Measurements from ENCODE around the gene PSMA1.

PSMA1 gene

GRCh38 chr11:14547440-14547839 lies 27.3 kb upstream of the PSMA1 start:
- Histone ChIP-seq H3K36me3 (ENCODE audit: insufficient read depth, low read length) (no peaks in the 10 kb centered on the region), H2AFZ (ENCODE audit: low read length, unreplicated experiment) (no peak overlapping the region), H3K4me3 (ENCODE audit: low read depth, low read length) (no peak overlapping the region), H3K27me3 (ENCODE audit: insufficient read depth, low read length) (peaks cover 10% of the 10 kb centered on the region), H3K79me2 (ENCODE audit: control insufficient read depth, insufficient read depth, low read length, unreplicated experiment) (no peaks in the 10 kb centered on the region), H3K27ac (ENCODE audit: low read depth, low read length) (no peak overlapping the region), H3K4me1 (ENCODE audit: control insufficient read depth, insufficient read depth, low read length, unreplicated experiment) (peaks cover 3% of the 10 kb centered on the region)

- Histone ChIP-seq H3K27ac (ENCODE audit: low read depth, low read length) (no peak overlapping the region), H3K27me3 (ENCODE audit: insufficient read depth, low read length) (peaks cover 5% of the 10 kb centered on the region), H3K4me3 (ENCODE audit: low read depth, low read length) (no peak overlapping the region), H2AFZ (ENCODE audit: low read length, unreplicated experiment) (no peak overlapping the region), H3K36me3 (ENCODE audit: insufficient read depth, low read length) (no peaks in the 10 kb centered on the region), H3K4me1 (ENCODE audit: control insufficient read depth, insufficient read depth, low read length, unreplicated experiment) (peaks cover 3% of the 10 kb centered on the region), H3K79me2 (ENCODE audit: control insufficient read depth, insufficient read depth, low read length, unreplicated experiment) (no peaks in the 10 kb centered on the region)
These were observed 26.5 kb upstream of the PSMA1 start for GRCh38 chr11:14546672-14547071.

DNA sequence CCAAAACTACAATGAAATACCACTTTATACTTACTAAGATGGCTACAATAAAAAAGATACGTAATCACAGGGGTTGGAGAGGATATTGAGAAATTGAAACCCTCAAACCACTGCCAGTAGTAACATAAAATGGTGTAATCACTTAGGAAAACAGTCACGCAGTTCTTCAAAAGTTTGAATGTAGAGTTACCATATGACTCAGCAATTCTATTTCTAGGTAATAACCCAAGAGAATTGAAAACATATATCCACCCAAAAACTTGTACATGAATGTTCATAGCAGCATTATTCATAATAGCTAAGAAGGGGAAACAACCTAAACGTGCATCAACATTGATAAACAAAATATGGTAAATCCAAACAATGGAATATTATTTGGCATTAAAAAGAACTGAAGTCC lies 24.4 kb upstream of the PSMA1 start:
- no peaks in the 10 kb centered on the region for H3K79me2 ChIP-seq (ENCODE audit: control insufficient read depth, insufficient read depth, low read length, unreplicated experiment)
- H2AFZ ChIP-seq (ENCODE audit: low read length, unreplicated experiment) = peak overlapping the region; percentile 32
- peak overlapping the region; percentile 76 for H3K27ac ChIP-seq (ENCODE audit: low read depth, low read length)
- peaks cover 9% of the 10 kb centered on the region for H3K4me1 ChIP-seq (ENCODE audit: control insufficient read depth, insufficient read depth, low read length, unreplicated experiment)
- no peak overlapping the region; the same call in 1 of the 2 replicates for H3K4me3 ChIP-seq (ENCODE audit: low read depth, low read length)
- no peaks in the 10 kb centered on the region for H3K36me3 ChIP-seq (ENCODE audit: insufficient read depth, low read length)
- H3K27me3 ChIP-seq (ENCODE audit: insufficient read depth, low read length) = no peaks in the 10 kb centered on the region

DNA sequence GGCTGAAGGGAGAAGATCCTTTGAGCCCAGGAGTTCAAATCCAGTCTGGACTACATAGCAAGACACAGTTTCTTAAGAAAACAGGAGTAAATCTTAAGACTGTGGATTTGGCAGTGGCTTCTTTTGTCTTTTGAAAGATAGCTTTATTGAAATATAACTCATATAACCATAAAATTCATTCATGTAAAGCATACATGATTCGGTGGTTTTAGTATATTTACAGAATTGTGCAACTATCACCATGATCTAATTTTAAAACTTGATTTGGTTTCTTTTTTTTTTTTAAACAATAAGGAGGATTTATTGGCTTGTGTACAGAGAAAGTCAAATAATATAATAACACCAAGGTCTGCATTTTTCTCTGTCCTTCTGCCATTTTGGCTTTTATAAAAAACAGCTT lies 23.1 kb upstream of the PSMA1 start:
- Histone ChIP-seq H3K36me3 (ENCODE audit: insufficient read depth, low read length) (no peaks in the 10 kb centered on the region), H3K27ac (ENCODE audit: low read depth, low read length) (no peak overlapping the region), H3K27me3 (ENCODE audit: insufficient read depth, low read length) (no peaks in the 10 kb centered on the region), H3K4me3 (ENCODE audit: low read depth, low read length) (no peak overlapping the region), H3K79me2 (ENCODE audit: control insufficient read depth, insufficient read depth, low read length, unreplicated experiment) (no peaks in the 10 kb centered on the region), H3K4me1 (ENCODE audit: control insufficient read depth, insufficient read depth, low read length, unreplicated experiment) (peaks cover 9% of the 10 kb centered on the region), H2AFZ (ENCODE audit: low read length, unreplicated experiment) (no peak overlapping the region)

DNA sequence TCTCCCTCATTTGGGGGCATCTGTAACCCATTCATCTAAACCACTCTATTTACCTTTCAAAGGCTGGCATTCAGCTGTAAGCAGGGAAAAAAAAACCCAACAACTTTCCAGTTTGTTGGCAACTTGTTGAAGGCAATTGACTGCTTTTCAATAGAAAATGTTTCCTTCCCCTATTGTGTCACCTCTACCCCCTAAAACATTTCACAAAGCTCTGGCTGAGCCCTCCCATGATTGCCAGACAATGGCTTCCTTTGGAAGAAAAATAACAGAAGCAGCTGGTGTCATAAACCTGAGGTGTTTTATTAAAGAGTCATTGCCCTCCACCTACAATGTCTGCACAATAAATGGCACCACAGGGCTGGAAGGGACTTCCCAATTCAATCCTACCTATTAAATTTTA lies 22.1 kb upstream of the PSMA1 start:
- Histone ChIP-seq H3K79me2 (ENCODE audit: control insufficient read depth, insufficient read depth, low read length, unreplicated experiment) (no peaks in the 10 kb centered on the region), H3K4me1 (ENCODE audit: control insufficient read depth, insufficient read depth, low read length, unreplicated experiment) (peaks cover 9% of the 10 kb centered on the region), H3K27ac (ENCODE audit: low read depth, low read length) (no peak overlapping the region), H3K27me3 (ENCODE audit: insufficient read depth, low read length) (no peaks in the 10 kb centered on the region), H3K36me3 (ENCODE audit: insufficient read depth, low read length) (no peaks in the 10 kb centered on the region), H3K4me3 (ENCODE audit: low read depth, low read length) (no peak overlapping the region), H2AFZ (ENCODE audit: low read length, unreplicated experiment) (no peak overlapping the region)

DNA sequence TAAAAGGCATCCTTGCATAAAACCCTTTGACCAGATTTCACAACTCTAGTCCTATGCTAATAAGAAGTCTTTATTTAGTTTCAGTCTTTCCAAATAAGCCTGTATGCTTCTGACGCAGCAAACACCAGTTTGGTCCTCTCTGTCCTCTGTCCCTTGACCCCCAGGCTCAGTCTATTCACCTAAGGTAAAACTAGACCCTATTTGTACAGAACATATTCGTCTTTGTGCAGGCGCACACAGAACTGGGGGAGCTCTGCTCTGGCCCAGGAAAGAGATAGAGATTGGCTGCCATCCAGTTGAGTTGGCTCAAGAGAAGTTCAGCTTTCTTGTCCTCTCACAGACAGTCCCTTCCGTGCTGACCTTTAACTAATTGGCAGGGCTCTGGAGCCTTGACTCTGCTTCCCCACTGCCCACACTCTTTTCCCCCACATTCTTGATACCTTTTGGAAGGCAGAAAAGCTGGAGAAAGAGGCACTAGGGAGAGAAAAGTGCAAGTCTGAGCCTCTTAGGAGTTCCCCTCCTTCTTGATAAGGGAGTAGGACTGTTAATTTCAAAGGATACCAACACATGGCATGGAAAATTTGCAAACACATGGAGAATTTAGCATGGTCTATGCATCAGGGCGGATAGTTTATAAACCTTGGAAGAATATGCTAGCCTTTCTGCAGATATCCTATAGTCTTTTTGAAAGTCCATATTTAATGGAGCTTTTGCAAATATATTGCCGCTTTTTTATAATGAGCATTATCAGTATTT lies 21.2 kb upstream of the PSMA1 start:
- no peaks in the 10 kb centered on the region for H3K36me3 ChIP-seq (ENCODE audit: insufficient read depth, low read length)
- peaks cover 9% of the 10 kb centered on the region for H3K4me1 ChIP-seq (ENCODE audit: control insufficient read depth, insufficient read depth, low read length, unreplicated experiment)
- H3K27ac ChIP-seq (ENCODE audit: low read depth, low read length) = no peak overlapping the region
- H3K79me2 ChIP-seq (ENCODE audit: control insufficient read depth, insufficient read depth, low read length, unreplicated experiment) = no peaks in the 10 kb centered on the region
- peak overlapping the region; percentile 11; the same call in 1 of the 2 replicates for H3K4me3 ChIP-seq (ENCODE audit: low read depth, low read length)
- H3K27me3 ChIP-seq (ENCODE audit: insufficient read depth, low read length) = no peaks in the 10 kb centered on the region
- peak overlapping the region; percentile 29 for H2AFZ ChIP-seq (ENCODE audit: low read length, unreplicated experiment)

- no peaks in the 10 kb centered on the region for H3K36me3 ChIP-seq (ENCODE audit: insufficient read depth, low read length)
- H3K27me3 ChIP-seq (ENCODE audit: insufficient read depth, low read length) = no peaks in the 10 kb centered on the region
- H2AFZ ChIP-seq (ENCODE audit: low read length, unreplicated experiment) = no peak overlapping the region
- H3K4me1 ChIP-seq (ENCODE audit: control insufficient read depth, insufficient read depth, low read length, unreplicated experiment) = peaks cover 9% of the 10 kb centered on the region
- H3K79me2 ChIP-seq (ENCODE audit: control insufficient read depth, insufficient read depth, low read length, unreplicated experiment) = no peaks in the 10 kb centered on the region
- no peak overlapping the region for H3K27ac ChIP-seq (ENCODE audit: low read depth, low read length)
- H3K4me3 ChIP-seq (ENCODE audit: low read depth, low read length) = no peak overlapping the region
These were observed 19.8 kb upstream of the PSMA1 start for GRCh38 chr11:14539982-14540421.

- Histone ChIP-seq H2AFZ (ENCODE audit: low read length, unreplicated experiment) (no peak overlapping the region), H3K4me3 (ENCODE audit: low read depth, low read length) (no peak overlapping the region), H3K36me3 (ENCODE audit: insufficient read depth, low read length) (no peaks in the 10 kb centered on the region), H3K4me1 (ENCODE audit: control insufficient read depth, insufficient read depth, low read length, unreplicated experiment) (peaks cover 6% of the 10 kb centered on the region), H3K79me2 (ENCODE audit: control insufficient read depth, insufficient read depth, low read length, unreplicated experiment) (no peaks in the 10 kb centered on the region), H3K27me3 (ENCODE audit: insufficient read depth, low read length) (no peaks in the 10 kb centered on the region), H3K27ac (ENCODE audit: low read depth, low read length) (no peak overlapping the region)
These were observed 18.9 kb upstream of the PSMA1 start for GRCh38 chr11:14538926-14539554.

DNA sequence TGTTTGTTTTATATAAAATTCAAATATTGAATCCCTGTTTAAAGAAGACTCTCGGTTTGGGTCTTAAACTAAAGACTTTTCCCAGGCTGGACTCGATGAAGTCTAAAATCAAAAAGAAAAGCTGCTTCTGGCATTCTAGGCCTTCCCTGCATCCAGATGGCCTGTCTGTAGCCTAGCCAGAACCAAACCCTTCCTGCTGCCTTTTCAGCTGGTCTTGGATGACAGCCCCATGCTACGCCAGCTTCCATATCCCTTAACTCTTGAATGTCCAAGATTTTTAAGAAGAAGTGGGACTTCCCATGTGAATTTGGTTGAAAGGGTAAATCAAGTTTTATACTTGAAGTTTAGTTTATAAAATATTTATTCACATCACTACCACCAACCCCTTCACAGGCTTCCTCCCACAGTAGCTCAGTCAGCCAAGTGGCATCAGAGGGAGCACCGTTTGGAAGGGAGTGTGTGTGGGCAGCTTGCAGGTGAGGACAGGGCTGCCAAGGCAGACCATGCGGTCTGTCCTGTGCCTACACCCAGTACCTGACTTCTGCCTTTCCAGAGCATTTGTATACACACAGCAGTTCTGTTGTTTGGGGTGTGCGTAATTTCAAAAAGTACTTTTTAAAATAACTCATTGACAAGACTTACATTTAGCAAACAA lies 18.2 kb upstream of the PSMA1 start:
- Histone ChIP-seq H3K27ac (ENCODE audit: low read depth, low read length) (no peak overlapping the region), H3K4me3 (ENCODE audit: low read depth, low read length) (no peak overlapping the region), H3K27me3 (ENCODE audit: insufficient read depth, low read length) (no peaks in the 10 kb centered on the region), H2AFZ (ENCODE audit: low read length, unreplicated experiment) (no peak overlapping the region), H3K4me1 (ENCODE audit: control insufficient read depth, insufficient read depth, low read length, unreplicated experiment) (peaks cover 6% of the 10 kb centered on the region), H3K79me2 (ENCODE audit: control insufficient read depth, insufficient read depth, low read length, unreplicated experiment) (no peaks in the 10 kb centered on the region), H3K36me3 (ENCODE audit: insufficient read depth, low read length) (no peaks in the 10 kb centered on the region)

DNA sequence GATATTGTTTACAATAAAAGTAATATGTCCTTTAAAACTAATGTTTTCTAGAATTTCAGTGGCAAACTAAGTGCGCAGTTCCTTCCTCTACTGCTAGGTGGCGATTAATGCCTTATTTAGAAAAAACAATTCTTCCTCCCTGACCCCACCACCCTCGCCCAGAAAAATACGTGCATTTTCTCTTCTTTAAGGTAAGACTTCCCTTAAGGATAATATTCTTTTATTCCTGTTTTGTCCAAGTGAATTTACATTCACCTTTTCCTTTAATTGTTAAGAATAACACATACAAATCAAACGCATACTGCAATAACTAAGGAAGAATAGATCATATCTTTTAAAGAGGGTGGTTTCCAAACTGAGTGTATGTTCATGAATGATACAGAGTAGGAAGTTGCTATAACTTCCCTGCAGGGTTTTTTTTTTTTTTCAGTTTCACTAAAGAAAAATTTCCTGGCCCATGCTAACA lies 17.0 kb upstream of the PSMA1 start:
- Histone ChIP-seq H3K79me2 (ENCODE audit: control insufficient read depth, insufficient read depth, low read length, unreplicated experiment) (no peaks in the 10 kb centered on the region), H3K4me3 (ENCODE audit: low read depth, low read length) (no peak overlapping the region; the same call in 1 of the 2 replicates), H2AFZ (ENCODE audit: low read length, unreplicated experiment) (peak overlapping the region; percentile 66), H3K27ac (ENCODE audit: low read depth, low read length) (no peak overlapping the region), H3K27me3 (ENCODE audit: insufficient read depth, low read length) (no peaks in the 10 kb centered on the region), H3K36me3 (ENCODE audit: insufficient read depth, low read length) (no peaks in the 10 kb centered on the region), H3K4me1 (ENCODE audit: control insufficient read depth, insufficient read depth, low read length, unreplicated experiment) (peaks cover 6% of the 10 kb centered on the region)
